HEK293T (cell line): ENCODE measurements around the gene LRRC4C.

Experiments
- ARNT ChIP-seq: fragments of 450-650 bp; IDR thresholded peaks from 2 replicates; pipeline ENCODE4 v1.6.1; 2017; ENCODE audit warnings: mild to moderate bottlenecking
- FOXA1 ChIP-seq: fragments of 450-650 bp; IDR thresholded peaks from 2 replicates; pipeline ENCODE4 v1.6.1; 2016; ENCODE audit warnings: mild to moderate bottlenecking
- FOXM1 ChIP-seq: fragments of 450-650 bp; IDR thresholded peaks from 2 replicates; pipeline ENCODE4 v1.6.1; 2017; ENCODE audit warnings: mild to moderate bottlenecking, borderline replicate concordance
- SP1 ChIP-seq: fragments of 450-650 bp; IDR thresholded peaks from 2 replicates; pipeline ENCODE4 v1.6.1; 2017
- SUZ12 ChIP-seq: fragments of 450-650 bp; IDR thresholded peaks from 2 replicates; pipeline ENCODE4 v1.6.1; 2016; ENCODE audit warnings: mild to moderate bottlenecking

DNA sequence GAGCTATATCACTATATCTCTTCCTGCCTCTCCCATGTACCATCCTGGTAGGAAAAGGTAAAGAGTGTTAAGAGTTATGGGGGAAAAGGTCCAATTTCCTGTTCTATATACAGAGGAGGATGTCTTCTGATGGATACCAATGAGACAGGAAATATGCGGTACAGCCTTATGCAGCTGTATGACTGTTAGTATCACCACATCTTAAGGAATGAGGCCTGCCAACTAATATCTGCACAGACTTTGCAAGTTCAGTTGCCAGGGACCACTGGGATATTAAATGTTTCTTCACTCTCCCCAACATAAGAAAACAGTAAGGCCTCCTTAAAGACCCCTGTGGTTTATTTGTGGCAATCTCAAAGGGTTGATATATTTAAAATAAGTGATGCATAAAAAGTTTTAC lies 1182.5 kb downstream of the LRRC4C start:
- TF ChIP-seq SUZ12 (no peak), FOXA1 (no peak), SP1 (no peak), ARNT (no peak), FOXM1 (no peak)
